NCI-H345 (cell line): ENCODE measurements around the gene ZNF541.

Experiments used
- DNase-seq: peaks from one replicate; lab custom pipeline; 2025; lab: John Stamatoyannopoulos, UW

The ZNF541 gene

GRCh38 chr19:47544075-47544474 lies 28.9 kb downstream of the ZNF541 start:
- no peak for DNase-seq

- no peak for DNase-seq
These were observed 30.9 kb downstream of the ZNF541 start for GRCh38 chr19:47542030-47542475.

- no peak for DNase-seq
These were observed 31.4 kb downstream of the ZNF541 start for GRCh38 chr19:47541518-47541917.

- DNase-seq = no peak
These were observed 32.2 kb downstream of the ZNF541 start for GRCh38 chr19:47540748-47541147.

GRCh38 chr19:47539747-47540311 lies 33.1 kb downstream of the ZNF541 start:
- no peak for DNase-seq

GRCh38 chr19:47538812-47539211 lies 34.1 kb downstream of the ZNF541 start:
- DNase-seq = no peak

- no peak for DNase-seq
These were observed 35.5 kb downstream of the ZNF541 start for GRCh38 chr19:47537493-47537892.

- no peak for DNase-seq
These were observed 38.3 kb downstream of the ZNF541 start for GRCh38 chr19:47534628-47535027.

- no peak for DNase-seq
These were observed 41.1 kb downstream of the ZNF541 start for GRCh38 chr19:47531640-47532387.

- no peak for DNase-seq
These were observed 43.8 kb downstream of the ZNF541 start for GRCh38 chr19:47529018-47529742.

GRCh38 chr19:47526798-47527197 lies 46.1 kb downstream of the ZNF541 start:
- no peak for DNase-seq

GRCh38 chr19:47523473-47523872 lies 49.5 kb downstream of the ZNF541 start:
- peak; percentile 1 for DNase-seq
